Measurements from ENCODE around the gene BARX1.

The BARX1 gene

DNA sequence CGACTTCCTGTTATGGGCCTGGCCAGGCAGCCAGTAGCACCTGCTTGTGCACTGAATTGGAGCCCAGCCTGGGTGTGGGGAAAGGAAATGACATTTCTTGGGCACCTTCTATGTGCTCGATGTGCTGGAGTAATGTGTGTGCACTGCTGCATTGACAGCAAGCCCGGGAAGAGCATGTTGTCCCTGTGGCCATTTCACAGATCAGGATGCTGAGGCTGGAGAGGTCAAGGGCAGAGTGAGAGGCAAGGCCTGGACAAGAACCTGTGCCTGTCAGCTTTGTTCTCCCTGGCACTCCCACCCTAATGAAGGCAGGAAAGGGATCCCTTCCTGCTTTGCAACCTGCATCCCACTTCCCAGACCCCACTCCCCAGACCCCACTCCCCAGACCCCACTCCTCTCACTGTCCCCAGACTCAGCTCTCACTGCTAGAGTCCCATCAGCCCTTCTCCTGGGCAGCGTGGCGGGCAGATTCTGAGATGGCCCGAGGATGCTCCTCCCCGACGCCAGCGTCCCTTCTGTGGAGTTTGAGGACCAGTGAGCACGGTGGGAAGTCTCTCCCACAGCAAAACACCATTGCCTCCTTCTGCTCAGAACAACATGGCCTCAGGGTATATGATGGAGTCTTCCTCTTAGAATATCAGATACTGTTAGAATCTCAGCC is 49.6 kb downstream of the BARX1 start:
- TF ChIP-seq, protein P1, sequence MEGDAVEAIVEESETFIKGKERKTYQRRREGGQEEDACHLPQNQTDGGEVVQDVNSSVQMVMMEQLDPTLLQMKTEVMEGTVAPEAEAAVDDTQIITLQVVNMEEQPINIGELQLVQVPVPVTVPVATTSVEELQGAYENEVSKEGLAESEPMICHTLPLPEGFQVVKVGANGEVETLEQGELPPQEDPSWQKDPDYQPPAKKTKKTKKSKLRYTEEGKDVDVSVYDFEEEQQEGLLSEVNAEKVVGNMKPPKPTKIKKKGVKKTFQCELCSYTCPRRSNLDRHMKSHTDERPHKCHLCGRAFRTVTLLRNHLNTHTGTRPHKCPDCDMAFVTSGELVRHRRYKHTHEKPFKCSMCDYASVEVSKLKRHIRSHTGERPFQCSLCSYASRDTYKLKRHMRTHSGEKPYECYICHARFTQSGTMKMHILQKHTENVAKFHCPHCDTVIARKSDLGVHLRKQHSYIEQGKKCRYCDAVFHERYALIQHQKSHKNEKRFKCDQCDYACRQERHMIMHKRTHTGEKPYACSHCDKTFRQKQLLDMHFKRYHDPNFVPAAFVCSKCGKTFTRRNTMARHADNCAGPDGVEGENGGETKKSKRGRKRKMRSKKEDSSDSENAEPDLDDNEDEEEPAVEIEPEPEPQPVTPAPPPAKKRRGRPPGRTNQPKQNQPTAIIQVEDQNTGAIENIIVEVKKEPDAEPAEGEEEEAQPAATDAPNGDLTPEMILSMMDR (IDR thresholded peaks at IDR 0.05; ENCODE audit: extremely low read depth, missing control alignments) = no peak
- DNase-seq (ENCODE audit: low spot score) = no peak

DNA sequence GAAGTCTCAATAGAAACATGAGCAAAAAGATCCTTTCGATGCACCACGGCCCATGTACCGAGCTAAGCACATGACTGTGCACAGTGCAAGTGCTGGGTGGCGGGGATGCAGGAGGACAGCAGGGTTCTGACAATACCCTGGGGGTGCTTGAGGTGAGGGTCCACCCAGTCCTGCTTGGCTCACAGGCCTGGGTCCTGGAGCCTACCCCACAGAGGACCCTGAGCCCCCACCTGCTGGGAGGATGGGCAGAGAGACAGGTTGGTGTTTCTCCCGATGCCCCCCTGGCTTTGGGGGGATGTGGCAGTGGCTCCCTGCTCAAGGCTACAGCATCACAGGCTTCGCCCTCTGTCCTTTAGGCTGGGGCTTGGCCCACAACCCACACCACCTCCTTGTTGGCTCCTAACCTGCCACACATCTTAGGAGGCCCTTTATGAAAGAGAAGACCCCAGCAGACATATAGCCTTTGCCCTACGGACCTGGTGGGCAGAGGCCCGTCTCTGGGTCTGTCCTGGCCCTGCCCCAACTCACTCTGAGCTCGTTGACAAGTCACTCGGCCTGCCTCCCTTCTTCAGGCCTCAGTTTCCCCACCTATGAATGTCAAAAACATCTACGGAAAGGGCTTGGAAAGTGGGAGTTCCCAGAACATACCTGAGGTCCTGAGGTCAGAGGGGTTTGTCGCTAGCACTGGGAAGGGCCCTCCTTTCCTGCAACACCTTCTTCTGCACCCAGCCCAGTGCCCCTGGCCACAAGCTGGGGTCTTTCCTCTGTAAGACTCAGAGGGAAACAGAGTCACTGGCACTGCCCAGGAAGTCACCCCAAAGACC is 50.3 kb downstream of the BARX1 start:
- no peak for DNase-seq (ENCODE audit: low spot score)
- TF ChIP-seq, protein P1 (IDR thresholded peaks at IDR 0.05; ENCODE audit: extremely low read depth, missing control alignments) = no peak

DNA sequence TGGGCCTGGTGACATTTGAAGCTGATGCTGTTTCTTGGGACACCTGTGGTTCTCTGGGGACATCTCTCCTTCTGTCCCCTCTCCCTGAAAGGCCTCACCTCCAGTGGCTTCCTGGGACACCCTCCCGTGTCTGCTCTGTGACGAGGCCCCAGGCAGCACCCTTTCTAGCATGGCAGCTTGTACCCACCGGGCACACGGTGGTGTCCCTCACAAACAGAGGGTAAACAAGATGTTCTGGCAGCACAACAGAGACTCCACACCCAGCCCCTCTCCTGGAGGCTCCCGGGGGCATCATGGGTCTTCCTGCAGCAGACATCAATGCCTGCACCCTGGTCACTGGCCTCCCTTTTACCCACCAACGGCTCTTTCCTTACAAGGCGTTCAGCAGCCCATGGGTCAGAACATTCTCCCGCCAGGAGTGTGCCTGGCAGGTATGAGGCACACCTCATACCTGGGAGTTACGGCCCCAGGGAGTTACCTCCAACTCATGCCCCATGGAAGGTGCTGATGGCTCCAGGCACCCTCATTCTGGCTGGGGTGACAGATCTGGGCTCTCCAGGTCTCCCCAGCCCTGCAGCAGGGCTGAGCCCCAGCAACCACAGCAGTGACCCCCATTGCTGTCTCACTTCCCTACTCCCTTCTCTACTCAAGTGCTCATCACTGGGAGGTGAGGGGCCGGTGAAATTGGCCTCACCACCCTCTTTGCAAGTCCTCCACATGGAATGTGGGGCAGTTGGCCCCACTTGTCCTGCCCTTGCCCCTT is 51.1 kb downstream of the BARX1 start:
- no peak for DNase-seq (ENCODE audit: low spot score)
- TF ChIP-seq, protein P1 (IDR thresholded peaks at IDR 0.05; ENCODE audit: extremely low read depth, missing control alignments) = no peak

DNA sequence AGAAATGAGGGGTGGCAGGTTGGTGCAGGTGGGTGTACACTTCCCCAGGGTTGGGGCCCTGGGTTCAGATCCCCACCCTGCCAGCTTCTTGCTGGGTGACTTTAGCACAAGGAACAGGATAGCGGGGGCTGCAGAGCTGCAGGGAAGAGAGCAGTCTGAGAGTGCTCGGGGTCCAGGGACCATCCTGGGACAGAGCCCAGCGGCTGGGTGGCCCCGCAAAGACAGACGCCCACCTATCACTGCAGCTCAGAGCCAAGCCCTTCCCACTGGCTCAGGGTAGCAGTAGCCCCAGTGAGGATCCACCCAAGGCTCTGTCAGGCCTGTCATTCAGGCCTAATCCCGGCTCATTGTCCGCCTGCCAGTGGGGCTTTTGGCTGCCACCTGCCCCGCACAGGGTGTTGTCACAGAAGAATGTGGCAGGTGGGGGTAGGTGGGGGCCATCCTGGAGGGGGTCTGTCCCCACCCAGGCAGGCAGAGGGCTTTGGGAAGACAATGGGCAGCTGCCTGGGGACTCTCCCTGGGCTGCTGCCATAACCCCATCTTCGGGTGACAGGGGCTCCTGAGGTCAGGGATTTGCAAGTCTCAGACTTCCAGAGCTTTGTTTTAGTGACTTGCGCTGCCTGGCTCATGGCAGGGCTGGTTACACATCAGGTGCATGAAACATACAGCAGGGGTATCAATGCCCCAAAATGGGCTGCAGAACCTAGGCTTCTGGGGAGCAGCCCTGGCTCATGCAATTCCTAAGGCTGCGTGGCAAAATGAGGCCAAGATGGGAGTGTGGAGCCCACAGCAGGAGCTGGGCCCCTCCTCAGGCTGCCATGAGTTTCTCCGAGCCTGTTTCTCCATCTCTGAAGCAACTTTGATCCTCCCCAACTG is 52.1 kb downstream of the BARX1 start:
- TF ChIP-seq, protein P1 (IDR thresholded peaks at IDR 0.05; ENCODE audit: extremely low read depth, missing control alignments) = no peak

DNA sequence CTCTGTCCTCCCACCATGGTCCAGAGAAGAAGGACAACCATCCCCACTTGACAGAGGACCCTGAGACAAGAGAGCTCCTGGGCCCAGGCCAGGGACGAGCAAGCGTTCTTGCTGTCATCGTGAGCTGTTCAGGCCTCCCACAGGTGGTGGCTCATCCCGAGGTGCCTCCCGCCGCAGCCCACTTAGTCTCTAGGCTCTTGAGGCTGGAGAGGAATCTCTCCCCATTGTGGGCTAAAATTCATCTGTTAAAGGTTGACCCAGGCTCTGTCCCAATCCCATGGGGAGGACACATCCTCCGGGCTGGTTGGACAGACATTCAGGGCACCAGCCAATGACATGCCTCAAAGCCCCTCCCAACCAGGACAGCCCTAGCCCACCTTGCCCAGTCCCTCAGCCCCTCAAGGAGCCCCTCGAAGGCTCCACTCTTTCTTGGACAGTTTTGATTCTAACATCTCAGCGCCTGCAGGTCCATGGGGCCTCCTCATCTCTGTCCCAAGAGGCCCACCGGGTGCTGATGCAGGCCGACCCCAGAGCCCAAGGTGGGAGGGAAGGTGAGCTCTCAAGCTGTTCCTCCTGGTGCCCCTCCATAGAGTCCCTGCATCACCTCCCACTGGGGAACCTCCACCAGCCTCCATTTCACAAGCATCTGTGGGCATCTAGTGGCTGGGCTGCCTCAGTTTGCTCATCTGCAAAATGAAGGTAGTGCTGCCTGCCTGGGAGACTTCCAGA is 52.9 kb downstream of the BARX1 start:
- TF ChIP-seq, protein P1 (IDR thresholded peaks at IDR 0.05; ENCODE audit: extremely low read depth, missing control alignments) = no peak
- DNase-seq (ENCODE audit: low spot score) = no peak

More for the DNA sequence above, 52.1 kb downstream of the BARX1 start:
- DNase-seq (ENCODE audit: low spot score) = no peak
